HEK293 (cell line): ENCODE results near the gene NCK2.

Experiments used
- CTCF ChIP-seq: fragments of 450-650 bp; formaldehyde crosslinking; IDR thresholded peaks from 2 replicates; pipeline ENCODE4 v1.5.1; 2016; ENCODE audit warnings: missing biosample characterization, missing genetic modification characterization
- PATZ1 ChIP-seq: fragments of 450-650 bp; formaldehyde crosslinking; IDR thresholded peaks from 2 replicates; pipeline ENCODE4 v1.5.1; 2016; ENCODE audit warnings: missing biosample characterization, missing genetic modification characterization
- PBX3 ChIP-seq: sonication (generic); formaldehyde crosslinking; IDR thresholded peaks from 2 replicates; pipeline ENCODE4 v1.8.1; 2022; ENCODE audit warnings: mild to moderate bottlenecking, moderate library complexity, missing genetic modification reagents
- TCF7L2 ChIP-seq: IDR thresholded peaks from 2 replicates; pipeline ENCODE4 v1.6.1; 2011; ENCODE audit warnings: low read depth, mild to moderate bottlenecking, inconsistent platforms, low read length, moderate library complexity, borderline replicate concordance
- ZNF302 ChIP-seq: fragments of 450-650 bp; formaldehyde crosslinking; IDR thresholded peaks from 2 replicates; pipeline ENCODE4 v1.5.1; 2016; ENCODE audit warnings: missing biosample characterization, missing genetic modification characterization, low read depth
- ZNF423 ChIP-seq: fragments of 450-650 bp; formaldehyde crosslinking; IDR thresholded peaks from 2 replicates; pipeline ENCODE4 v1.5.1; 2016; ENCODE audit warnings: missing biosample characterization, missing genetic modification characterization
- ZNF530 ChIP-seq: fragments of 450-650 bp; formaldehyde crosslinking; IDR thresholded peaks from 2 replicates; pipeline ENCODE4 v1.5.1; 2016; ENCODE audit warnings: low read depth, missing biosample characterization, missing genetic modification characterization

- TF ChIP-seq PBX3 (CRISPR knock-in tag) (no peak), CTCF (tag by site-specific recombination) (no peak), ZNF423 (no peak), ZNF302 (tag by site-specific recombination) (no peak), PATZ1 (tag by site-specific recombination) (no peak), TCF7L2 (no peak), ZNF530 (tag by site-specific recombination) (no peak)
Observed at GRCh38 chr2:105738658-105739241, 6.0 kb upstream of the NCK2 start.
